Effector memory CD8-positive, alpha-beta T cell (primary cell): ENCODE results near the gene STT3B.
A peak's percentile ranks its signal among the peaks of the same experiment; 100 is the strongest.

Experiments
- ATAC-seq: fragments of 150-1000 bp; cut with Tn5 transposase; replicated peaks from 2 replicates; pipeline ENCODE4 v1.10.0; 2021; ENCODE audit warnings: mild to moderate bottlenecking, moderate library complexity
- DNase-seq, 3 experiments: peaks; one replicate each; pipeline ENCODE4 v3.0.0; 2021
- H3K27ac Mint-ChIP-seq, 2 donors: one replicate each; pipeline ENCODE4 v1.8.0; 2022; ENCODE audit warnings: mild to moderate bottlenecking in 2 of 2, mixed read lengths in 2 of 2, moderate library complexity in 2 of 2
- H3K27me3 Mint-ChIP-seq, 2 donors: one replicate each; pipeline ENCODE4 v1.8.0; 2022; ENCODE audit warnings: mixed read lengths in 2 of 2
- H3K36me3 Mint-ChIP-seq: one replicate; pipeline ENCODE4 v1.8.0; 2022; ENCODE audit warnings: mild to moderate bottlenecking, moderate library complexity, mixed read lengths; ENCODE audit not compliant: insufficient read depth
- H3K4me1 Mint-ChIP-seq, 2 donors: one replicate each; pipeline ENCODE4 v1.8.0; 2022; ENCODE audit warnings: low read depth in 2 of 2, mixed read lengths in 2 of 2
- H3K4me3 Mint-ChIP-seq, 2 donors: one replicate each; pipeline ENCODE4 v1.8.0; 2022; ENCODE audit warnings: mild to moderate bottlenecking in 2 of 2, mixed read lengths in 2 of 2, moderate library complexity in 2 of 2
- H3K9me3 Mint-ChIP-seq, 2 donors: one replicate each; pipeline ENCODE4 v1.8.0; 2022; ENCODE audit warnings: mixed read lengths in 2 of 2
- total RNA-seq, 9 experiments: gene quantifications; one replicate each; lab custom pipeline; 2026; lab: John Stamatoyannopoulos, UW

STT3B gene
- total RNA-seq = 171 to 323 (median 291) reads per million in 9 experiments

DNA sequence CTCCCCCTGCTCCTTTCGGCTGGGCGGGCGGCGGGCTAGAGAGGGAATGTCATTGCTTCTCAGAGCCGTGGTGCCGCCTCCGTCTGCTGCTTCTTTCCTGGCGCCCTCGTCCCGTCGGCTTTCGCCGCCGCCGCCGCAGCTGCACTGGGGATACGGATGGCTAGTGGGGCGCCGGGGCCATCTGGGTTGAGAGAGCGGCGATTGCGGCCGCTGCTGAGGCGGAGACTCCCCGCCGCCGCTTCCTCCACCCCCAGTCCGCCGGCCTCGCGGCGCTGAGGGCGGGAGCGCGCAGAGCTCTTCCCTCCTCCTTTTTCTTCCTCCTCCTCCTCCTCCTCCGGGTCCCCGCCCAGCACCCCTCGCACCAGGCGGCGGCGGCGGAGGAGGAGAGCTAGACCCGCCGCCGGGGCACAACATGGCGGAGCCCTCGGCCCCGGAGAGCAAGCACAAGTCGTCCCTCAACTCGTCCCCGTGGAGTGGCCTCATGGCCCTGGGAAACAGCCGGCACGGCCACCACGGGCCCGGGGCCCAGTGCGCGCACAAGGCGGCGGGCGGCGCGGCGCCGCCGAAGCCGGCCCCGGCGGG lies at the start of gene STT3B:
Gene STT3B, plus strand, starts transcription at position 339 of the 582 bp plus-strand sequence. Its CDS starts 74 bp downstream, at position 413.
- Mint-ChIP-seq H3K4me3 (peak within 1 kb of the TSS; percentile 94 to 99), H3K36me3 (peaks cover 25% of the 10 kb centered on the region), H3K27me3 (no peaks in the 10 kb centered on the region), H3K4me1 (peaks cover 18 to 30% of the 10 kb centered on the region in 2 donors), H3K27ac (peak within 1 kb of the TSS; percentile 96 to 98), H3K9me3 (no peaks in the 10 kb centered on the region)
- DNase-seq (peak in 2 of 3 experiments; percentile 72 to 73), ATAC-seq (peak; percentile 48)

DNA sequence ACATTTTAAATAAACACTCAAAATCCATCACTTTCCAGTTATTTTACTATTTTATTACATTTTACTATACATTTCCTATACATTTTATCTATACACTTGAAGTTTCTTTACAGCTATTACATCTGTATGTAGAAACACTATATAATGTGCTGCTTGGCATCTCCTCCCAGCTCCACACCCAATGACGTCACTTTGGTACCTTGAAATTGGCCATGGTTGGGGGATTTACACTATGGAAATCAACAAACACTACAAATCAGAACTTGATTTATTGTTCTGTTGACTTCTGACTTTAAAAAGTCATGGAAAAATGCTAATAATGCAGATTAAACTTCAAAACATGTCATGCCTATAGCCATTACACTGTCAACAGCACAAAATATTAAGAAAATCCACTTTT lies 48.9 kb upstream of the STT3B start:
- Mint-ChIP-seq H3K36me3 (no peaks in the 10 kb centered on the region), H3K27me3 (no peaks in the 10 kb centered on the region)

DNA sequence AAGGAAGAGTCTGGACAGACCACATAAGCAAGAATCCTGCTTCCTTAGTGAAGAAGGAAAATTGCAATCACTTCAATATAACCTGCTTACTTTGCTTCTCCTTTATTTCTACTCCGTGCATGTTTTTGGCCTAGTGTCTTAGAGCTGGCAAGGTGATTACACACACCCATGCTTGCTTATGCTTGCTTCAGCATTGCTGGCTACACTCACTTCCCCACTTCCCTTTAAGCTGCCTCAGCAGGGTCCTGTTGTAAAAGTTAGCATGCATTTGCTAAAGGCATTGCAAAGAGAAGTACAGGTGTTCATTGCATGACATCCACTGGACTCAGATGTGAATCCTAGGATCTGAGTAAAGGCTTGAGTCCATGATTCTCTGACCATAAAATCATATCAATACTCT lies 47.5 kb upstream of the STT3B start:
- no peak overlapping the region for H3K4me3 Mint-ChIP-seq

More for the DNA sequence above, 48.9 kb upstream of the STT3B start:
- peaks cover 0 to 3% of the 10 kb centered on the region in 2 donors for H3K4me1 Mint-ChIP-seq
- no peak overlapping the region for H3K27ac Mint-ChIP-seq
- no peak overlapping the region for H3K4me3 Mint-ChIP-seq
- ATAC-seq (no peak), DNase-seq (no peak)
- peaks cover 0 to 3% of the 10 kb centered on the region in 2 donors for H3K9me3 Mint-ChIP-seq

DNA sequence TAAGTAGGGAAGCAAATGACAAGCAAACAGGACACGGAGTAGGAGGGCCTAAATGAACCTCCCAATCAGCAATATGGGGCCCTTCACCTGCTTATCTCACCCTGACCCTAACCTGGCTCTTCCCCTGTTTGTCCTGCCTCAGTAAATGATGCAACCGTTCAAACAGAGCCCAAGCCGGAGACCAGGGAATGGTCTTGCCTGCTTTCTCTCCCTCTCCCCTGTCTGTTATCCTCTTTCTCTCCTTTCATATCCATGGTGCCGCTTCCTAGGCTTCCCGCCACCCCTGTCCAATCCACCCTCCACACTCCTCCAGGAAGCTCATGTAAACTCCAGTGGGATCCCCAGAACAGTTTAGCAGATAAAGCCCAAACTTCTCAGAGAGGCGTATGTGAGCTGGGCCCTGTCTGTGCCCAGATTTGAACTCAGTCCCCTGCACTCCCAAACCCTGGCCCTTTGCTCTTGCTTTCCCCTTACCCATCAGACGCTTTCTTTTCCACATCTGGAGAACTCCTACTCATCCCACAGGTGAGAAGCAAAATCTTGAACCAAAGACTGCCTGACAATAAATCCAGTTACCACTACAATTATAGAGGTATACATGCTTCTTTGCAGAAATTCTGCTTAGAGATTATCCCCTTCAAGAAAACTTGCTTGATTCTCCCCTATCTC lies 45.7 kb upstream of the STT3B start:
- DNase-seq = no peak
- peaks cover 0 to 3% of the 10 kb centered on the region in 2 donors for H3K4me1 Mint-ChIP-seq
- H3K9me3 Mint-ChIP-seq = no peaks in the 10 kb centered on the region
- H3K27ac Mint-ChIP-seq = no peak overlapping the region
- H3K27me3 Mint-ChIP-seq = no peaks in the 10 kb centered on the region
- ATAC-seq = no peak
- no peaks in the 10 kb centered on the region for H3K36me3 Mint-ChIP-seq
- H3K4me3 Mint-ChIP-seq = no peak overlapping the region

More for the DNA sequence above, 47.5 kb upstream of the STT3B start:
- no peak for ATAC-seq
- H3K36me3 Mint-ChIP-seq = no peaks in the 10 kb centered on the region
- DNase-seq = no peak
- H3K27ac Mint-ChIP-seq = no peak overlapping the region
- peaks cover 0 to 3% of the 10 kb centered on the region in 2 donors for H3K4me1 Mint-ChIP-seq
- H3K27me3 Mint-ChIP-seq = no peaks in the 10 kb centered on the region
- peaks cover 0 to 3% of the 10 kb centered on the region in 2 donors for H3K9me3 Mint-ChIP-seq

DNA sequence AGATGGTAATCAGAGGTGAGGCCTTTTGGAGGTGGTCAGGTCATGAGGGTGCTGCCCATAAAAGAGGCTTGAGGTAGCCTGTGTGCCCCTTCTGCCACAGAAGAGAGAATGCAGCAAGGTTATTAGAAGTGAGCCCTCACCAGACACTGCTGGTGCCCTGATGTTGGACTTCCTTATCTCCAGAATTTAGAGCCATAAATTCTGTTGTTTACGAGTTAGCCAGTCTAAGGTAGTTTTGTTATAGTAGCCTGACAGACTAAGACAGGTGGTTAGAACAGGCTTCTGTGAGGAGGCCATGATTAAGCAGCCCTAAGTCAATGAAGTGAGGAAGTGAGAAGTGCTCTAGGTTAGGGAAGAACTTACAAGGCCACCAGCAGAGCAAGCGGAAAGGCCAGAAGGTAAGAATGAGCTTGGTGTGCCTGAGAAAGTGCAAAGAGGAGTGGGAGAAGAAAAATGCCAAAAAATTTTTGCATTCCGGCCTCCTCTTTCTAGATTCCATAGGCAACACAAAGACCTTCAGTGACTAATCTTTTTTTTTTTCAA lies 44.2 kb upstream of the STT3B start:
- Mint-ChIP-seq H3K27me3 (no peaks in the 10 kb centered on the region), H3K4me1 (peaks cover 0 to 3% of the 10 kb centered on the region in 2 donors), H3K4me3 (no peak overlapping the region), H3K9me3 (peaks cover 2 to 7% of the 10 kb centered on the region in 2 donors), H3K36me3 (no peaks in the 10 kb centered on the region), H3K27ac (no peak overlapping the region)
- DNase-seq = no peak
- ATAC-seq = no peak

- H3K9me3 Mint-ChIP-seq = peaks cover 2 to 7% of the 10 kb centered on the region in 2 donors
- ATAC-seq (no peak), DNase-seq (no peak)
- H3K4me3 Mint-ChIP-seq = no peak overlapping the region
- H3K4me1 Mint-ChIP-seq = peaks cover 0 to 3% of the 10 kb centered on the region in 2 donors
- no peaks in the 10 kb centered on the region for H3K36me3 Mint-ChIP-seq
- no peak overlapping the region for H3K27ac Mint-ChIP-seq
- H3K27me3 Mint-ChIP-seq = no peaks in the 10 kb centered on the region
Measured at GRCh38 chr3:31490502-31490901, 42.2 kb upstream of the STT3B start.

- DNase-seq (no peak), ATAC-seq (no peak)
- Mint-ChIP-seq H3K27ac (no peak overlapping the region), H3K36me3 (no peaks in the 10 kb centered on the region), H3K27me3 (no peaks in the 10 kb centered on the region), H3K9me3 (peaks cover 2 to 7% of the 10 kb centered on the region in 2 donors), H3K4me1 (peaks cover 0 to 3% of the 10 kb centered on the region in 2 donors), H3K4me3 (no peak overlapping the region)
Measured at GRCh38 chr3:31491660-31492059, 41.1 kb upstream of the STT3B start.

GRCh38 chr3:31493149-31493548 lies 39.6 kb upstream of the STT3B start:
- no peak overlapping the region for H3K4me3 Mint-ChIP-seq
- no peak for DNase-seq
- ATAC-seq = no peak
- H3K9me3 Mint-ChIP-seq = peaks cover 2 to 7% of the 10 kb centered on the region in 2 donors
- peaks cover 0 to 4% of the 10 kb centered on the region in 2 donors for H3K4me1 Mint-ChIP-seq
- peaks cover 0 to 8% of the 10 kb centered on the region in 2 donors for H3K27me3 Mint-ChIP-seq
- H3K36me3 Mint-ChIP-seq = no peaks in the 10 kb centered on the region
- no peak overlapping the region for H3K27ac Mint-ChIP-seq

GRCh38 chr3:31495971-31496665 lies 36.6 kb upstream of the STT3B start:
- ATAC-seq (no peak), DNase-seq (no peak)
- Mint-ChIP-seq H3K27me3 (peaks cover 0 to 8% of the 10 kb centered on the region in 2 donors), H3K27ac (peak overlapping the region in 1 of 2 donors; percentile 51), H3K4me3 (no peak overlapping the region), H3K36me3 (no peaks in the 10 kb centered on the region), H3K9me3 (peaks cover 2 to 7% of the 10 kb centered on the region in 2 donors), H3K4me1 (peaks cover 0 to 4% of the 10 kb centered on the region in 2 donors)

GRCh38 chr3:31498791-31499190 lies 33.9 kb upstream of the STT3B start:
- Mint-ChIP-seq H3K27me3 (peaks cover 0 to 8% of the 10 kb centered on the region in 2 donors), H3K4me1 (peaks cover 13 to 23% of the 10 kb centered on the region in 2 donors), H3K9me3 (no peaks in the 10 kb centered on the region), H3K27ac (no peak overlapping the region), H3K36me3 (no peaks in the 10 kb centered on the region), H3K4me3 (no peak overlapping the region)
- DNase-seq (no peak), ATAC-seq (no peak)

DNA sequence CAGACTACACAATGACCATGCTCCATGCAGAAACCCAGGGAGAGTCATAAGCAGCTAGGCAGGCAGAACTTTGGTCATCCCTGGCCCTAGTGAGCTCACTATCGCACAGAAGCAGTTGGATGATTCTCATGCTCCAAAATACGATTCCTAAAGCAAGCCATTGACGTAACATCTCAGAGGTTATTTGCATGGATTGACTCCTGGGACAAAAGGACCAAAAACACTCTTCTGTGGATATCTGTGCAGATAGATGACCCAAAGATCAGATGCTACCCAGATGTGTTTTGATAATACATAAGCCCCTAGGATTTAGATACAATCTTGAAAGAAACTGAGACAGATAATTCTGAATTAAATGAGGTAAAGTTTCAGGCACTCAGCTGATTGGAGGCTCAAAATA lies 33.4 kb upstream of the STT3B start:
- no peak for ATAC-seq
- Mint-ChIP-seq H3K4me3 (no peak overlapping the region), H3K4me1 (peaks cover 13 to 25% of the 10 kb centered on the region in 2 donors), H3K9me3 (no peaks in the 10 kb centered on the region), H3K27me3 (peaks cover 0 to 8% of the 10 kb centered on the region in 2 donors), H3K36me3 (no peaks in the 10 kb centered on the region), H3K27ac (no peak overlapping the region)
- no peak for DNase-seq

GRCh38 chr3:31502803-31503221 lies 29.9 kb upstream of the STT3B start:
- H3K27me3 Mint-ChIP-seq = no peaks in the 10 kb centered on the region
- no peaks in the 10 kb centered on the region for H3K36me3 Mint-ChIP-seq
- ATAC-seq (peak; percentile 94), DNase-seq (peak; percentile 10 to 15 (median 11))
- peak overlapping the region in 1 of 2 donors; percentile 76 for H3K4me3 Mint-ChIP-seq
- peaks cover 23 to 32% of the 10 kb centered on the region in 2 donors for H3K4me1 Mint-ChIP-seq
- peak overlapping the region in 1 of 2 donors; percentile 35 for H3K27ac Mint-ChIP-seq
- no peaks in the 10 kb centered on the region for H3K9me3 Mint-ChIP-seq

GRCh38 chr3:31503456-31503855 lies 29.3 kb upstream of the STT3B start:
- no peak for ATAC-seq
- H3K27me3 Mint-ChIP-seq = no peaks in the 10 kb centered on the region
- H3K9me3 Mint-ChIP-seq = no peaks in the 10 kb centered on the region
- H3K4me3 Mint-ChIP-seq = peak overlapping the region in 1 of 2 donors; percentile 76
- H3K27ac Mint-ChIP-seq = no peak overlapping the region
- DNase-seq = no peak
- H3K4me1 Mint-ChIP-seq = peaks cover 24 to 36% of the 10 kb centered on the region in 2 donors
- peaks cover 1% of the 10 kb centered on the region for H3K36me3 Mint-ChIP-seq
